Measurements from ENCODE around the gene EIF4G3.

The EIF4G3 gene

DNA sequence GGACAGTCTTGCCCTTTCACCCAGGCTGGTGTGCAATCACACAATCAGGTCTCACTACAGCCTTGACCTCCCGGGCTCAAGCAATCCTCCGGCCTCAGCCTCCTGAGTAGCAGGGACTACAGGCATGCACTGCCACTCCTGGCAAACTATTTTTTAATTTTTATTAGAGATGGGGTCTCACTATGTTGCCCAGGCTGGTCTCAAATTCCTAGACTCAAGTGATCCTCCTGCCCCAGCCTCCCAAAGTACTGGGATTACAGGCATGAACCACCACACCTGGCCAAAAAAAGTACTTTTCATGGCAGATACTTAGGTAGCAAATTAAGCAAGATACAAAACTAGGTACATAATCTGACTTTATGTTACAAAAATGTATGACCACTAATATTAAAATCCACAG lies 8.3 kb downstream of the EIF4G3 start:
- DNase-seq (ENCODE audit: low spot score) = no peak
- H3K36me3 ChIP-seq (ENCODE audit: low read depth) = peaks cover 65% of the 10 kb centered on the region
- H3K27me3 ChIP-seq (ENCODE audit: insufficient read depth, poor library complexity, severe bottlenecking) = no peaks in the 10 kb centered on the region
- no peak overlapping the region for H3K27ac ChIP-seq (ENCODE audit: poor library complexity, severe bottlenecking)
- no peak overlapping the region for H3K4me3 ChIP-seq (ENCODE audit: severe bottlenecking)
- TF ChIP-seq, protein P1, sequence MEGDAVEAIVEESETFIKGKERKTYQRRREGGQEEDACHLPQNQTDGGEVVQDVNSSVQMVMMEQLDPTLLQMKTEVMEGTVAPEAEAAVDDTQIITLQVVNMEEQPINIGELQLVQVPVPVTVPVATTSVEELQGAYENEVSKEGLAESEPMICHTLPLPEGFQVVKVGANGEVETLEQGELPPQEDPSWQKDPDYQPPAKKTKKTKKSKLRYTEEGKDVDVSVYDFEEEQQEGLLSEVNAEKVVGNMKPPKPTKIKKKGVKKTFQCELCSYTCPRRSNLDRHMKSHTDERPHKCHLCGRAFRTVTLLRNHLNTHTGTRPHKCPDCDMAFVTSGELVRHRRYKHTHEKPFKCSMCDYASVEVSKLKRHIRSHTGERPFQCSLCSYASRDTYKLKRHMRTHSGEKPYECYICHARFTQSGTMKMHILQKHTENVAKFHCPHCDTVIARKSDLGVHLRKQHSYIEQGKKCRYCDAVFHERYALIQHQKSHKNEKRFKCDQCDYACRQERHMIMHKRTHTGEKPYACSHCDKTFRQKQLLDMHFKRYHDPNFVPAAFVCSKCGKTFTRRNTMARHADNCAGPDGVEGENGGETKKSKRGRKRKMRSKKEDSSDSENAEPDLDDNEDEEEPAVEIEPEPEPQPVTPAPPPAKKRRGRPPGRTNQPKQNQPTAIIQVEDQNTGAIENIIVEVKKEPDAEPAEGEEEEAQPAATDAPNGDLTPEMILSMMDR (IDR thresholded peaks at IDR 0.05; ENCODE audit: poor library complexity, severe bottlenecking) = no peak
- ATAC-seq (ENCODE audit: low read depth) = no peak
- no peaks in the 10 kb centered on the region for H3K4me1 ChIP-seq (ENCODE audit: insufficient read depth, poor library complexity, severe bottlenecking)
- H3K9me3 ChIP-seq (ENCODE audit: severe bottlenecking) = no peaks in the 10 kb centered on the region

DNA sequence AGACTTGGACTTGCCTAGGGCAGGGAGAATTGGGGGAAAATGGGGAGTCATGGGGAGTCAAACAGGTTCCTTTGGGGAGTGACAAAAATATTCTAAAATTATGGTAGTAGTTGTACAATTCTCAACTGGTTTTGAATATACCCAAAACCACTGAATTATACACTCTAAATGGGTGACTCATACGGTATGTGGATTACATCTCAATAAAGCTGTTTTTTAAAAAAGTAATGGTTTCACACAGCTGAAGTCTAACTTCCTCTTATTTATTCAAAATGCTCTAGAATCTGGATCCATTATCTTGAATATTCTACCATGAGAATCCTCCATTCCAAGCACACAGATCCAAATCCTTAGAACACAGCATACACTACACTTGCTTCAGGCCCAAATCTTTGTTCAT lies 11.1 kb downstream of the EIF4G3 start:
- TF ChIP-seq, protein P1 (IDR thresholded peaks at IDR 0.05; ENCODE audit: poor library complexity, severe bottlenecking) = no peak
- Histone ChIP-seq H3K27me3 (ENCODE audit: insufficient read depth, poor library complexity, severe bottlenecking) (no peaks in the 10 kb centered on the region), H3K27ac (ENCODE audit: poor library complexity, severe bottlenecking) (no peak overlapping the region), H3K36me3 (ENCODE audit: low read depth) (peaks cover 67% of the 10 kb centered on the region), H3K9me3 (ENCODE audit: severe bottlenecking) (no peaks in the 10 kb centered on the region), H3K4me1 (ENCODE audit: insufficient read depth, poor library complexity, severe bottlenecking) (no peaks in the 10 kb centered on the region), H3K4me3 (ENCODE audit: severe bottlenecking) (no peak overlapping the region)
- DNase-seq (ENCODE audit: low spot score) (no peak), ATAC-seq (ENCODE audit: low read depth) (no peak)

DNA sequence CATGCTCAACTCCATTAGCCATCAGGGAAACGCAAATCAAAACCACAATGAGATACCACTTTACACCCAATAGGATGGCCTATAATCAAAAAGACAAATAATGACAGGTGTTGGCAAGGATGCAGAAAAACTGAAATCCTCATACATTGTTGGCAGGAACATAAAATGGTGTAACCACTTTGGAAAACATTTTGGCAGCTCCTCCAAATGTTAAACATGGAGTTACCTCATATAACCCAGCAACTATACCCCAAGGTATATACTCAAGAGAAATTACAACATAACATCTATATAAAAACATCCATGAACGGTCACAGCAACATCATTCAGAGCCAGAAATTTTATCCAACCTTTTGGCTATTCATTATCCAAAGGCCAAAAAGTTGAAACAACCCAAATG lies 11.6 kb downstream of the EIF4G3 start:
- Histone ChIP-seq H3K27ac (ENCODE audit: poor library complexity, severe bottlenecking) (no peak overlapping the region), H3K4me3 (ENCODE audit: severe bottlenecking) (no peak overlapping the region), H3K4me1 (ENCODE audit: insufficient read depth, poor library complexity, severe bottlenecking) (no peaks in the 10 kb centered on the region), H3K9me3 (ENCODE audit: severe bottlenecking) (no peaks in the 10 kb centered on the region), H3K27me3 (ENCODE audit: insufficient read depth, poor library complexity, severe bottlenecking) (no peaks in the 10 kb centered on the region), H3K36me3 (ENCODE audit: low read depth) (peaks cover 65% of the 10 kb centered on the region)
- ATAC-seq (ENCODE audit: low read depth) (no peak), DNase-seq (ENCODE audit: low spot score) (no peak)
- TF ChIP-seq, protein P1 (IDR thresholded peaks at IDR 0.05; ENCODE audit: poor library complexity, severe bottlenecking) = no peak

DNA sequence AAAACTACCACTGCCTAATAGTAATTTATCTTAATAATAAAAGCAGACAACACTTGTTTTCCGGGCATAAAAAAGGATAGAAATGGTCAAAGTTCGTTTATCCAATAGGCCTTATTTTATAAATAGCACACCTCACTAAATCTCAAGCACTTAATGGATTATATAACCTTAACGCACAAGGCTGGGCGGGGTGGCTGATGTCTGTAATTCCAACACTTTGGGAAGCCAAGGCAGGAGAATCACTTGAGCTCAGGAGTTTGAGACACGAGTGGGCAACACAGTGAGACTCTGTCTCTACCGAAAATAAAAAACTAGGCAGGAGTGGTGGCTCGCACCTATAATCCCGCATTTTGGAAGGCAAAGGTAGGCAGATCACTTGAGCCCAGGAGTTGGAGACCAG lies 12.4 kb downstream of the EIF4G3 start:
- Histone ChIP-seq H3K36me3 (ENCODE audit: low read depth) (peaks cover 61% of the 10 kb centered on the region), H3K4me3 (ENCODE audit: severe bottlenecking) (no peak overlapping the region), H3K9me3 (ENCODE audit: severe bottlenecking) (no peaks in the 10 kb centered on the region), H3K27ac (ENCODE audit: poor library complexity, severe bottlenecking) (no peak overlapping the region), H3K27me3 (ENCODE audit: insufficient read depth, poor library complexity, severe bottlenecking) (no peaks in the 10 kb centered on the region), H3K4me1 (ENCODE audit: insufficient read depth, poor library complexity, severe bottlenecking) (no peaks in the 10 kb centered on the region)
- TF ChIP-seq, protein P1 (IDR thresholded peaks at IDR 0.05; ENCODE audit: poor library complexity, severe bottlenecking) = no peak
- DNase-seq (ENCODE audit: low spot score) (no peak), ATAC-seq (ENCODE audit: low read depth) (no peak)

DNA sequence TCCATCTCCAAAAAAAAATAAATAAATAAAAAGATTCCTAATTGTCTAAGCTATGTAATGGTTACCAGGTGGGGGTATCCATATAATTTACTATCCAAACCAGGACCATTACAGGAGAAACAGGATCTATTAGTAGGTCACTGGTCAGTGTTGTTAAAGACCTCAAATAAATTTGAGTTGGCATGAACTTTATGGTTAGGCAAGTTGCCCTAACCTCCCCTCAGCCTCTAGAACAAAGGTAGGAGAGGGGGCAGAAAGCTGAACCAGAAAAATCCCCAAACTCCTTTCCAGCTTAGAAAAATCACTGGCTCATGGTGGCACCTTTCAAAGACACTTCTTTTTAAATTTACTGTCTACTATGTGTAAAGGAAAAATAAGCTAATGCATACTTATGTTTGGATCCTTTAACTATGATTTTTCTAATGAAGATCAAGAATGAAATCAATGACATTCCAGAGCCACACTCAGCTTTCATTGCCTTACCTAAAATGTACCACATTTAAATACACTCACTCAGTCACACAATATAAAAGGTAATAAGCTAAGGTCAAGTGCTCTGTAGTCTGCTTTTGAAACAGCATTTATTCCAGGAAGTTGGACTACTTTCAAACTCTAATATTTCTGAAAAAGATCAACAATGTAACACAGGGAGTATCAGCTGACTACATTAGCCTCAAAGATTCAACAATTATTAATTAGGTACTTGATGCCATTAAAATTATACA lies 13.8 kb downstream of the EIF4G3 start:
- ATAC-seq (ENCODE audit: low read depth) (no peak), DNase-seq (ENCODE audit: low spot score) (no peak)
- Histone ChIP-seq H3K27ac (ENCODE audit: poor library complexity, severe bottlenecking) (no peak overlapping the region), H3K4me1 (ENCODE audit: insufficient read depth, poor library complexity, severe bottlenecking) (no peaks in the 10 kb centered on the region), H3K27me3 (ENCODE audit: insufficient read depth, poor library complexity, severe bottlenecking) (no peaks in the 10 kb centered on the region), H3K4me3 (ENCODE audit: severe bottlenecking) (no peak overlapping the region), H3K9me3 (ENCODE audit: severe bottlenecking) (no peaks in the 10 kb centered on the region), H3K36me3 (ENCODE audit: low read depth) (peaks cover 56% of the 10 kb centered on the region)
- TF ChIP-seq, protein P1 (IDR thresholded peaks at IDR 0.05; ENCODE audit: poor library complexity, severe bottlenecking) = no peak

Data from RWPE2 (cell line).